GM12891 (cell line): Measurements from ENCODE around the gene PMF1.

ENCODE experiments used
- PAX5 ChIP-seq: IDR thresholded peaks from 2 replicates; pipeline ENCODE4 v1.6.1; 2011; ENCODE audit warnings: low read length, moderate library complexity, mild to moderate bottlenecking; ENCODE audit not compliant: insufficient read depth, severe bottlenecking
- POLR2A ChIP-seq: IDR thresholded peaks from 2 replicates; pipeline ENCODE4 v1.6.1; 2011; ENCODE audit warnings: low read depth, low read length, control low read depth
- POLR2AphosphoS5 ChIP-seq: IDR thresholded peaks from 2 replicates; pipeline ENCODE4 v1.6.1; 2011; ENCODE audit warnings: low read depth, low read length, control low read depth
- POU2F2 ChIP-seq: IDR thresholded peaks from 2 replicates; pipeline ENCODE4 v1.6.1; 2011; ENCODE audit warnings: low read depth, mild to moderate bottlenecking, control low read depth, low read length, moderate library complexity
- TAF1 ChIP-seq: IDR thresholded peaks from 2 replicates; pipeline ENCODE4 v1.6.1; 2011; ENCODE audit warnings: low read depth, low read length, control low read depth

GRCh38 chr1:156276966-156277381 is 64.2 kb downstream of the PMF1 start:
- TF ChIP-seq POLR2AphosphoS5 = no peak
- TF ChIP-seq POLR2A = no peak
- TF ChIP-seq TAF1 = no peak
- no peak for TF ChIP-seq POU2F2
- no peak for TF ChIP-seq PAX5
